Coronary artery (tissue), 2 donors: ENCODE results near the gene NEK11.

Source experiments
- DNase-seq: peaks from one replicate; pipeline ENCODE4 v3.0.0-alpha.2; 2017; ENCODE audit warnings: low spot score
- H3K27ac ChIP-seq, 2 donors: fragments of 200-600 bp; sonication (generic); one replicate each; pipeline ENCODE4 v1.5.1; 2016 to 2019
- H3K4me3 ChIP-seq: fragments of 200-600 bp; sonication (generic); 2 replicates; pipeline ENCODE4 v1.5.1; 2016; ENCODE audit warnings: mild to moderate bottlenecking, moderate library complexity
- TF ChIP-seq, protein P1 (sequence below): fragments of 200-600 bp; sonication (generic); IDR thresholded peaks from one replicate; pipeline ENCODE4 v1.5.1; 2019; ENCODE audit warnings: antibody characterized with exemption

NEK11 gene

GRCh38 chr3:131393868-131394267, 367.2 kb downstream of the NEK11 start:
- Histone ChIP-seq H3K4me3 (no peak overlapping the region), H3K27ac (no peak overlapping the region)
- DNase-seq = no peak
- TF ChIP-seq, protein P1, sequence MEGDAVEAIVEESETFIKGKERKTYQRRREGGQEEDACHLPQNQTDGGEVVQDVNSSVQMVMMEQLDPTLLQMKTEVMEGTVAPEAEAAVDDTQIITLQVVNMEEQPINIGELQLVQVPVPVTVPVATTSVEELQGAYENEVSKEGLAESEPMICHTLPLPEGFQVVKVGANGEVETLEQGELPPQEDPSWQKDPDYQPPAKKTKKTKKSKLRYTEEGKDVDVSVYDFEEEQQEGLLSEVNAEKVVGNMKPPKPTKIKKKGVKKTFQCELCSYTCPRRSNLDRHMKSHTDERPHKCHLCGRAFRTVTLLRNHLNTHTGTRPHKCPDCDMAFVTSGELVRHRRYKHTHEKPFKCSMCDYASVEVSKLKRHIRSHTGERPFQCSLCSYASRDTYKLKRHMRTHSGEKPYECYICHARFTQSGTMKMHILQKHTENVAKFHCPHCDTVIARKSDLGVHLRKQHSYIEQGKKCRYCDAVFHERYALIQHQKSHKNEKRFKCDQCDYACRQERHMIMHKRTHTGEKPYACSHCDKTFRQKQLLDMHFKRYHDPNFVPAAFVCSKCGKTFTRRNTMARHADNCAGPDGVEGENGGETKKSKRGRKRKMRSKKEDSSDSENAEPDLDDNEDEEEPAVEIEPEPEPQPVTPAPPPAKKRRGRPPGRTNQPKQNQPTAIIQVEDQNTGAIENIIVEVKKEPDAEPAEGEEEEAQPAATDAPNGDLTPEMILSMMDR = no peak

GRCh38 chr3:131394400-131394799, 367.7 kb downstream of the NEK11 start:
- Histone ChIP-seq H3K27ac (no peak overlapping the region), H3K4me3 (no peak overlapping the region)
- no peak for DNase-seq
- TF ChIP-seq, protein P1 = no peak

- H3K4me3 ChIP-seq = no peak overlapping the region
- TF ChIP-seq, protein P1 = no peak
- no peak for DNase-seq
- no peak overlapping the region for H3K27ac ChIP-seq
These were observed 369.5 kb downstream of the NEK11 start for GRCh38 chr3:131396170-131396569.

DNA sequence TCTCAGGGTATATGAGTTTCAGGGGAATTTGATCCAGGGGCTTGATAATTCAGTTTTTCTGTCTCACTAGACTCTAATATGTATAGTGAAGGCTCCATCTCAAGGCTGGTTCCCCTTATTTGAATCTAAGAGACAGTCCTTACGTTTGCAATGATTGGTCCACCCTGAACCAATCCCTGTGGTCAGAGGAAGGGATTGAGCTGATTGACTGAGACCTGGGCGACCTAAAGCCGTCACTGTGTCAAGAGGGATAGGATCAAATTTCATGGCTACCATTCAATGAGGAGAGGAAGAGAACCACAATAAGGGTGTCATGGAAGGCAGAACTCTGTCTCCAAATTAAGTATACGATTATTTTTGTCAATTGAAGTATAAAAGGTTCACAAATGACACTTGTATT, 371.2 kb downstream of the NEK11 start:
- H3K4me3 ChIP-seq = no peak overlapping the region
- TF ChIP-seq, protein P1 = no peak
- no peak overlapping the region for H3K27ac ChIP-seq
- DNase-seq = no peak
